SK-N-SH (cell line): Measurements from ENCODE around the gene MBOAT2. TPM values are rescaled to one million over a fixed set of nuclear protein-coding genes. Genes with fewer than 3 reads are reported as not detected.

Experiments
- CTCF ChIA-PET: fragments of 300-600, 350-600 bp; formaldehyde crosslinking; extraction: SDS; loops from one replicate; lab custom pipeline; 2021; lab: Yijun Ruan, JAX
- POLR2A ChIA-PET: fragments of 350-600 bp; sonication (Branson Sonifier 250); formaldehyde crosslinking; extraction: SDS; loops from one replicate; lab custom pipeline; 2020; ENCODE audit warnings: antibody characterized with exemption, inconsistent platforms; lab: Yijun Ruan, JAX
- DNase-seq: peaks from one replicate; pipeline ENCODE4 v3.0.0; 2012
- H2AFZ ChIP-seq: fragments of 200-600 bp; sonication (generic); 2 replicates; pipeline ENCODE4 v1.8.1; 2016; ENCODE audit warnings: antibody characterized with exemption, mild to moderate bottlenecking, low read depth
- H3F3A ChIP-seq: fragments of 200-600 bp; sonication (generic); replicated peaks from 2 replicates; pipeline ENCODE3; 2016; ENCODE audit warnings: antibody characterized with exemption, mild to moderate bottlenecking; ENCODE audit not compliant: insufficient read depth
- H3K27ac ChIP-seq, 2 experiments: fragments of 200-500 bp in 1 of 2; fragments of 200-600 bp in 1 of 2; sonication (Bioruptor generic) in 1 of 2; sonication (generic), shearing (Covaris generic) in 1 of 2; 2 replicates each; pipeline versions ENCODE4 v1.5.1 to v1.6.1; 2014 to 2016; ENCODE audit warnings: low read depth in 2 of 2, inconsistent platforms in 1 of 2, low read length in 1 of 2, mild to moderate bottlenecking in 1 of 2, mixed read lengths in 1 of 2
- H3K27me3 ChIP-seq: fragments of 200-600 bp; sonication (generic), shearing (Covaris generic); 2 replicates; pipeline ENCODE4 v1.6.1; 2016; ENCODE audit warnings: mixed run types; ENCODE audit not compliant: insufficient read depth
- H3K36me3 ChIP-seq, 2 experiments: fragments of 200-500 bp in 1 of 2; fragments of 200-600 bp in 1 of 2; sonication (Bioruptor generic) in 1 of 2; sonication (generic) in 1 of 2; replicated peaks in 1 of 2; 2 replicates each; pipeline versions ENCODE3 to v1.5.1; 2014 to 2016; ENCODE audit warnings: low read length in 1 of 2, mild to moderate bottlenecking in 1 of 2; ENCODE audit not compliant: insufficient read depth in 2 of 2, control insufficient read depth in 1 of 2
- H3K4me1 ChIP-seq, 2 experiments: fragments of 200-500 bp in 1 of 2; fragments of 200-600 bp in 1 of 2; sonication (Bioruptor generic) in 1 of 2; sonication (generic), shearing (Covaris generic) in 1 of 2; 2 replicates each; pipeline versions ENCODE4 v1.5.1 to v1.6.1; 2014 to 2016; ENCODE audit warnings: low read depth in 1 of 2, low read length in 1 of 2, mixed run types in 1 of 2; ENCODE audit not compliant: insufficient read depth in 2 of 2, control insufficient read depth in 1 of 2
- H3K4me2 ChIP-seq: fragments of 200-600 bp; sonication (generic), shearing (Covaris generic); 2 replicates; pipeline ENCODE4 v1.6.1; 2017; ENCODE audit warnings: mixed run types
- H3K4me3 ChIP-seq, 2 experiments: fragments of 200-500 bp in 1 of 2; fragments of 200-600 bp in 1 of 2; sonication (Bioruptor generic) in 1 of 2; sonication (generic), shearing (Covaris generic) in 1 of 2; 2 replicates each; pipeline versions ENCODE4 v1.5.1 to v1.8.1; 2014 to 2016; ENCODE audit warnings: low read depth in 2 of 2, inconsistent platforms in 1 of 2, low read length in 1 of 2, mild to moderate bottlenecking in 1 of 2, mixed read lengths in 1 of 2, moderate library complexity in 1 of 2
- H3K79me2 ChIP-seq: fragments of 200-600 bp; sonication (generic); 2 replicates; pipeline ENCODE4 v1.8.1; 2017; ENCODE audit warnings: mild to moderate bottlenecking; ENCODE audit not compliant: insufficient read depth
- H3K9ac ChIP-seq: fragments of 200-600 bp; sonication (generic); 2 replicates; pipeline ENCODE4 v1.6.1; 2017; ENCODE audit warnings: mixed run types
- H3K9me2 ChIP-seq: fragments of 200-600 bp; sonication (generic); 2 replicates; pipeline ENCODE4 v1.6.1; 2017; ENCODE audit warnings: mixed run types
- H3K9me3 ChIP-seq: fragments of 200-600 bp; sonication (generic); 2 replicates; pipeline ENCODE4 v1.6.1; 2017; ENCODE audit warnings: mixed run types, mild to moderate bottlenecking, moderate library complexity
- H4K20me1 ChIP-seq: fragments of 200-600 bp; sonication (generic); 2 replicates; pipeline ENCODE4 v1.6.1; 2017; ENCODE audit warnings: mild to moderate bottlenecking, mixed run types; ENCODE audit not compliant: insufficient read depth
- CHD2 ChIP-seq: fragments of 150-350 bp; IDR thresholded peaks from 2 replicates; pipeline ENCODE4 v1.6.1; 2018; ENCODE audit warnings: low read length; ENCODE audit not compliant: partially characterized antibody
- ELF1 ChIP-seq: IDR thresholded peaks from 2 replicates; pipeline ENCODE4 v1.4.0; 2012
- FOSL2 ChIP-seq: IDR thresholded peaks from 2 replicates; pipeline ENCODE4 v1.4.0; 2012; ENCODE audit warnings: low read depth, mild to moderate bottlenecking, moderate library complexity, borderline replicate concordance
- GABPA ChIP-seq: IDR thresholded peaks from 2 replicates; pipeline ENCODE4 v1.4.0; 2012; ENCODE audit warnings: low read depth, mild to moderate bottlenecking
- GATA2 ChIP-seq: sonication (generic); formaldehyde crosslinking; IDR thresholded peaks from 2 replicates; pipeline ENCODE4 v1.5.0; 2020; ENCODE audit warnings: mild to moderate bottlenecking, missing genetic modification reagents
- MAX ChIP-seq: IDR thresholded peaks from 2 replicates; pipeline ENCODE4 v1.4.0; 2012; ENCODE audit warnings: low read depth
- RCOR1 ChIP-seq: fragments of 150-350 bp; IDR thresholded peaks from 2 replicates; pipeline ENCODE4 v1.6.1; 2017; ENCODE audit warnings: antibody characterized with exemption, low read length
- SIN3A ChIP-seq: IDR thresholded peaks from 2 replicates; pipeline ENCODE4 v1.6.1; 2012; ENCODE audit warnings: low read depth, mild to moderate bottlenecking, low read length, moderate library complexity, borderline replicate concordance
- TAF1 ChIP-seq: IDR thresholded peaks from 2 replicates; pipeline ENCODE4 v1.6.1; 2012; ENCODE audit warnings: low read depth, mild to moderate bottlenecking, low read length, moderate library complexity, borderline replicate concordance
- YY1 ChIP-seq: IDR thresholded peaks from 2 replicates; pipeline ENCODE4 v1.4.0; 2012; ENCODE audit warnings: low read depth, mild to moderate bottlenecking
- WGBS: methylation state at CpG from one replicate; pipeline ENCODE4 v1.1.6; 2017; ENCODE audit warnings: low lambda C conversion rate; 5-methylcytosine and 5-hydroxymethylcytosine counted together
- polyA plus RNA-seq, 3 experiments: library from polyadenylated mRNA; depleted of rRNA; stranded (reverse); fragments of >200 nt; gene quantifications; 2 replicates each; pipeline ENCODE4 v1.2.3, GENCODE V29; 2012
- TF ChIP-seq, protein P1 (sequence below): IDR thresholded peaks from 2 replicates; pipeline ENCODE4 v1.4.0; 2012; ENCODE audit warnings: low read depth, borderline replicate concordance
- TF ChIP-seq, protein P2 (sequence below): IDR thresholded peaks from 2 replicates; pipeline ENCODE4 v1.4.0; 2012; ENCODE audit warnings: low read depth, borderline replicate concordance

MBOAT2 gene
- polyA plus RNA-seq, 1 of the 3 experiments (the other 2 are of a cell fraction) = 33.9 TPM

DNA sequence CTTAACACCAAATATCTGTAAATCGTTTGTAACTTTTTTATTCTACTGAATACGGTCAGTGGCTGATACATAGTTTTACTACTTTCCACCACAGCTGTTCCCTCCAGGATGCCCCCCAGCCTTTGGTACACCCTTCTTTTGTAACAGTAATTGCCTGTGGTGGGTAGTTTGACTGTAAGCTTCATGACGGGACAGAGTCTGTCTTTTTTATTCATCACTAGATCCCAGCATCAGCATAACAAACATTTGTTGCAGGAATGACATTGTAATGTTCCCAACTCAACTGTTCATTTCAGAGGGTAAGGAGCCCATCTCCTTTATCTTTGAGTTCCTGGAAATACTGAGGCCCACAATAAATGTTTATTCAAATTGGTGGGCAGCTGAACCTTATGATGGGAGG, 67.5 kb downstream of the MBOAT2 start:
- Histone ChIP-seq H3F3A (no peaks in the 10 kb centered on the region), H3K27me3 (no peaks in the 10 kb centered on the region), H3K9ac (no peak overlapping the region), H3K4me2 (no peak overlapping the region), H2AFZ (no peak overlapping the region), H3K27ac (no peak overlapping the region), H3K79me2 (peaks cover 5% of the 10 kb centered on the region; the same call in 1 of the 2 replicates), H4K20me1 (no peaks in the 10 kb centered on the region), H3K4me3 (no peak overlapping the region), H3K4me1 (peaks cover 0 to 24% of the 10 kb centered on the region in 2 experiments; a peak in 2 of 4 replicates), H3K36me3 (peaks cover 8 to 43% of the 10 kb centered on the region in 2 experiments), H3K9me2 (no peaks in the 10 kb centered on the region), H3K9me3 (no peaks in the 10 kb centered on the region)
- no peak for DNase-seq
- ChIA-PET CTCF (interaction anchor here (1.0 to 1.6 kb wide), 5 partner anchors 13 to 51 kb away, joined by 3 to 5 read pairs (median 3); no protein-coding TSS in a partner anchor), POLR2A (no interaction called here)
- 95% methylated on average over 3 of the region's 3 CpGs for WGBS
- TF ChIP-seq YY1 = no peak
- TF ChIP-seq FOSL2 = no peak
- no peak for TF ChIP-seq CHD2
- no peak for TF ChIP-seq TAF1
- no peak for TF ChIP-seq ELF1
- TF ChIP-seq SIN3A = no peak
- no peak for TF ChIP-seq GABPA
- TF ChIP-seq, protein P1, sequence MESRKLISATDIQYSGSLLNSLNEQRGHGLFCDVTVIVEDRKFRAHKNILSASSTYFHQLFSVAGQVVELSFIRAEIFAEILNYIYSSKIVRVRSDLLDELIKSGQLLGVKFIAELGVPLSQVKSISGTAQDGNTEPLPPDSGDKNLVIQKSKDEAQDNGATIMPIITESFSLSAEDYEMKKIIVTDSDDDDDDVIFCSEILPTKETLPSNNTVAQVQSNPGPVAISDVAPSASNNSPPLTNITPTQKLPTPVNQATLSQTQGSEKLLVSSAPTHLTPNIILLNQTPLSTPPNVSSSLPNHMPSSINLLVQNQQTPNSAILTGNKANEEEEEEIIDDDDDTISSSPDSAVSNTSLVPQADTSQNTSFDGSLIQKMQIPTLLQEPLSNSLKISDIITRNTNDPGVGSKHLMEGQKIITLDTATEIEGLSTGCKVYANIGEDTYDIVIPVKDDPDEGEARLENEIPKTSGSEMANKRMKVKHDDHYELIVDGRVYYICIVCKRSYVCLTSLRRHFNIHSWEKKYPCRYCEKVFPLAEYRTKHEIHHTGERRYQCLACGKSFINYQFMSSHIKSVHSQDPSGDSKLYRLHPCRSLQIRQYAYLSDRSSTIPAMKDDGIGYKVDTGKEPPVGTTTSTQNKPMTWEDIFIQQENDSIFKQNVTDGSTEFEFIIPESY = no peak
- TF ChIP-seq MAX = no peak

DNA sequence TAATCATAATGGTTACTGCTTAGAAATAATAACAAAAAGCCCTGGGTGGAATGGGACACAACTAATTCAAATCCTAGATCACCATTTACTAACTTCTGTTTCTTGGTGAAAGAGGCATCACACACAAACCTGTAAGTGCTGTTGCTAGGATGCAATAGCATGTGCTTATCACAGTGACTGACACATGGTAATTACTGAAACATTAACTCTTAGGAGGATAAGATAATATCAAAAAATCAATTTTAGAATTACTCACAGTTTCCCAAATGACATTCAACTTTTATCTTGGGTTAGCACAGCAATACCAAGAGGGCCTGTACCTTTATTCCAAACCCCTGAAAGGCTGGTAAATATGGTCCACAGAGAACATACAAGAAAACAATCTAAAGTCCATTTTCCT, 69.1 kb downstream of the MBOAT2 start:
- Histone ChIP-seq H3K4me1 (peaks cover 0 to 13% of the 10 kb centered on the region in 2 experiments; a peak in 2 of 4 replicates), H2AFZ (no peak overlapping the region), H3K9me3 (no peaks in the 10 kb centered on the region), H3K4me3 (no peak overlapping the region), H3K9ac (no peak overlapping the region), H3F3A (no peaks in the 10 kb centered on the region), H3K27me3 (no peaks in the 10 kb centered on the region), H3K36me3 (peaks cover 8 to 30% of the 10 kb centered on the region in 2 experiments), H3K9me2 (no peaks in the 10 kb centered on the region), H4K20me1 (no peaks in the 10 kb centered on the region), H3K27ac (no peak overlapping the region), H3K4me2 (no peak overlapping the region), H3K79me2 (peaks cover 7% of the 10 kb centered on the region; the same call in 1 of the 2 replicates)
- TF ChIP-seq RCOR1 = peak; percentile 44; the same call in 1 of the 2 replicates
- TF ChIP-seq GATA2 (CRISPR knock-in tag) = peak; percentile 61; the same call in 1 of the 2 replicates
- TF ChIP-seq, protein P2, sequence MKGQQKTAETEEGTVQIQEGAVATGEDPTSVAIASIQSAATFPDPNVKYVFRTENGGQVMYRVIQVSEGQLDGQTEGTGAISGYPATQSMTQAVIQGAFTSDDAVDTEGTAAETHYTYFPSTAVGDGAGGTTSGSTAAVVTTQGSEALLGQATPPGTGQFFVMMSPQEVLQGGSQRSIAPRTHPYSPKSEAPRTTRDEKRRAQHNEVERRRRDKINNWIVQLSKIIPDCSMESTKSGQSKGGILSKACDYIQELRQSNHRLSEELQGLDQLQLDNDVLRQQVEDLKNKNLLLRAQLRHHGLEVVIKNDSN = no peak
- peak; percentile 14 for TF ChIP-seq CHD2
- DNase-seq = no peak
- ChIA-PET POLR2A (no interaction called here), CTCF (no interaction called here)
